IMR-90 (cell line): ENCODE data around the gene MRPL34. TPM values are rescaled to one million over a fixed set of nuclear protein-coding genes. Genes with fewer than 3 reads are reported as not detected.

Experiments
- ATAC-seq: fragments of 200-7000 bp; cut with Tn5 transposase; 2 replicates; pipeline ENCODE4 v1.9.1; 2020; ENCODE audit warnings: low read depth, mild to moderate bottlenecking, moderate library complexity
- BruUV-seq: library from RNA; stranded (reverse); fragments of 400-500 nt; replicated peaks from 2 replicates; lab custom pipeline; 2021; lab: Mats Ljungman, UMichigan
- CTCF ChIA-PET: fragments of 300-600 bp; formaldehyde crosslinking; extraction: SDS; loops from one replicate; lab custom pipeline; 2021; ENCODE audit warnings: antibody characterized with exemption; lab: Yijun Ruan, JAX
- POLR2A ChIA-PET: fragments of 300-600 bp; sonication (Branson Sonifier 250); formaldehyde crosslinking; loops from one replicate; lab custom pipeline; 2022; ENCODE audit warnings: antibody characterized with exemption; ENCODE audit not compliant: unreplicated experiment; lab: Charles Lee
- DNase-seq: peaks from one replicate; pipeline ENCODE4 v3.0.0; 2013
- H2AFZ ChIP-seq: replicated peaks from 2 replicates; pipeline ENCODE3; 2013; ENCODE audit warnings: low read length, mild to moderate bottlenecking; ENCODE audit not compliant: poor library complexity
- H2AK5ac ChIP-seq: 2 replicates; pipeline ENCODE4 v1.6.1; 2013; ENCODE audit warnings: low read depth, low read length, inconsistent platforms
- H2AK9ac ChIP-seq: replicated peaks from 2 replicates; pipeline ENCODE3; 2013; ENCODE audit warnings: mild to moderate bottlenecking, low read depth, low read length, moderate library complexity; ENCODE audit not compliant: poor library complexity
- H2BK120ac ChIP-seq: 2 replicates; pipeline ENCODE4 v1.6.1; 2013; ENCODE audit warnings: low read depth, low read length, inconsistent platforms
- H2BK15ac ChIP-seq: 3 replicates; pipeline ENCODE4 v1.6.1; 2013; ENCODE audit warnings: low read depth, low read length, inconsistent platforms
- H2BK20ac ChIP-seq: 2 replicates; pipeline ENCODE4 v1.6.1; 2013; ENCODE audit warnings: low read depth, mild to moderate bottlenecking, inconsistent platforms, low read length, moderate library complexity
- H2BK5ac ChIP-seq: 2 replicates; pipeline ENCODE4 v1.6.1; 2013; ENCODE audit warnings: mild to moderate bottlenecking, low read depth, low read length, inconsistent platforms; ENCODE audit not compliant: poor library complexity, severe bottlenecking
- H3K14ac ChIP-seq: replicated peaks from 2 replicates; pipeline ENCODE4 v1.6.1; 2013; ENCODE audit warnings: low read depth, low read length, inconsistent platforms
- H3K18ac ChIP-seq: 2 replicates; pipeline ENCODE4 v1.6.1; 2013; ENCODE audit warnings: low read depth, low read length, control low read depth
- H3K23ac ChIP-seq: 2 replicates; pipeline ENCODE4 v1.6.1; 2013; ENCODE audit warnings: low read depth, low read length, inconsistent platforms
- H3K27ac ChIP-seq: 2 replicates; pipeline ENCODE4 v1.5.1; 2013; ENCODE audit warnings: mild to moderate bottlenecking, control low read depth, low read length; ENCODE audit not compliant: insufficient read depth
- H3K27me3 ChIP-seq: 2 replicates; pipeline ENCODE4 v1.6.1; 2013; ENCODE audit warnings: low read length; ENCODE audit not compliant: control insufficient read depth, insufficient read depth
- H3K36me3 ChIP-seq: 2 replicates; pipeline ENCODE4 v1.6.1; 2013; ENCODE audit warnings: low read length, mixed read lengths; ENCODE audit not compliant: control insufficient read depth, insufficient read depth
- H3K4ac ChIP-seq: 2 replicates; pipeline ENCODE4 v1.6.1; 2013; ENCODE audit warnings: low read depth, low read length, inconsistent platforms
- H3K4me1 ChIP-seq: 2 replicates; pipeline ENCODE4 v1.6.1; 2013; ENCODE audit warnings: low read length, mixed read lengths; ENCODE audit not compliant: control insufficient read depth, insufficient read depth
- H3K4me2 ChIP-seq: 2 replicates; pipeline ENCODE4 v1.6.1; 2013; ENCODE audit warnings: low read depth, mild to moderate bottlenecking, control low read depth, low read length, moderate library complexity
- H3K4me3 ChIP-seq: 2 replicates; pipeline ENCODE4 v1.5.1; 2013; ENCODE audit warnings: low read depth, mild to moderate bottlenecking, control low read depth, low read length, moderate library complexity; ENCODE audit not compliant: insufficient read depth
- H3K56ac ChIP-seq: 2 replicates; pipeline ENCODE4 v1.6.1; 2013; ENCODE audit warnings: low read length, inconsistent platforms; ENCODE audit not compliant: insufficient read depth; ENCODE audit errors: extremely low read depth
- H3K79me1 ChIP-seq, 2 experiments: 2 replicates each; pipeline ENCODE4 v1.6.1; 2013; ENCODE audit warnings: low read length in 2 of 2, inconsistent platforms in 1 of 2, low read depth in 1 of 2
- H3K9ac ChIP-seq: 2 replicates; pipeline ENCODE4 v1.6.1; 2013; ENCODE audit warnings: low read depth, low read length, control low read depth
- H3K9me1 ChIP-seq: 2 replicates; pipeline ENCODE4 v1.6.1; 2013; ENCODE audit warnings: low read length, inconsistent platforms; ENCODE audit not compliant: insufficient read depth
- H3K9me3 ChIP-seq: 2 replicates; pipeline ENCODE4 v1.6.1; 2013; ENCODE audit warnings: low read length; ENCODE audit not compliant: control insufficient read depth, insufficient read depth
- H4K20me1 ChIP-seq: 2 replicates; pipeline ENCODE4 v1.6.1; 2013; ENCODE audit warnings: low read length, inconsistent platforms; ENCODE audit not compliant: insufficient read depth
- H4K5ac ChIP-seq: 2 replicates; pipeline ENCODE4 v1.6.1; 2013; ENCODE audit warnings: mild to moderate bottlenecking, low read depth, low read length, control low read depth
- H4K8ac ChIP-seq, 2 experiments: 2 replicates each; pipeline ENCODE4 v1.6.1; 2013; ENCODE audit warnings: low read depth in 2 of 2, low read length in 2 of 2, control low read depth in 1 of 2, inconsistent platforms in 1 of 2
- H4K91ac ChIP-seq: 2 replicates; pipeline ENCODE4 v1.6.1; 2013; ENCODE audit warnings: low read depth, low read length, inconsistent platforms; ENCODE audit not compliant: insufficient read depth
- CHD1 ChIP-seq: IDR thresholded peaks from 2 replicates; pipeline ENCODE4 v1.6.1; 2012; ENCODE audit warnings: low read depth, low read length, improper control_type of control experiment
- CTCF ChIP-seq: conservative IDR thresholded peaks from 2 replicates; pipeline ENCODE4 v1.5.1; 2012; ENCODE audit warnings: mild to moderate bottlenecking, low read depth, low read length, improper control_type of control experiment
- MAFK ChIP-seq: IDR thresholded peaks from 2 replicates; pipeline ENCODE4 v1.6.1; 2012; ENCODE audit warnings: low read depth, low read length, improper control_type of control experiment
- NFE2L2 ChIP-seq: fragments of 150-350 bp; IDR thresholded peaks from 2 replicates; pipeline ENCODE4 v1.6.1; 2016; ENCODE audit warnings: low read depth, mild to moderate bottlenecking, low read length
- POLR2A ChIP-seq: IDR thresholded peaks from 2 replicates; pipeline ENCODE4 v1.6.1; 2012; ENCODE audit warnings: mild to moderate bottlenecking, low read depth, low read length
- RCOR1 ChIP-seq: IDR thresholded peaks from 2 replicates; pipeline ENCODE4 v1.6.1; 2012; ENCODE audit warnings: mild to moderate bottlenecking, low read length, improper control_type of control experiment; ENCODE audit not compliant: insufficient replicate concordance
- RFX5 ChIP-seq: IDR thresholded peaks from 2 replicates; pipeline ENCODE4 v1.8.0; 2012; ENCODE audit warnings: low read depth, mild to moderate bottlenecking, low read length, moderate library complexity
- SMC3 ChIP-seq: fragments of 150-350 bp; IDR thresholded peaks from 2 replicates; pipeline ENCODE4 v1.6.1; 2016; ENCODE audit warnings: low read depth, mild to moderate bottlenecking, antibody characterized with exemption, low read length, moderate library complexity
- WGBS, 2 experiments: methylation state at CpG; one replicate each; pipeline versions ENCODE4 v1.1.5 to v1.1.7; 2013; ENCODE audit warnings: missing lambda C conversion rate in 2 of 2; ENCODE audit not compliant: insufficient read length in 1 of 2; ENCODE audit errors: extremely low coverage in 2 of 2; 5-methylcytosine and 5-hydroxymethylcytosine counted together
- dilution Hi-C: fragments of 300-500 bp; cut with HindIII; formaldehyde crosslinking; loops from one replicate; pipeline ENCODE4 v1.14.3; 2018; ENCODE audit warnings: low sequenced_read_pairs; ENCODE audit not compliant: unreplicated experiment
- in situ Hi-C: fragments of 300-500 bp; cut with MboI; formaldehyde crosslinking; loops from 3 replicates; pipeline ENCODE4 v1.14.3; 2019; ENCODE audit warnings: low sequenced_read_pairs, inconsistent platforms, mixed read lengths
- intact Hi-C: fragments of 100-400 bp; cut with micrococcal nuclease; formaldehyde crosslinking; loops from 2 replicates; pipeline ENCODE4 v1.10.0; 2022
- polyA plus RNA-seq, 3 experiments: library from polyadenylated mRNA; depleted of rRNA; stranded (reverse); fragments of >200 nt; gene quantifications; 2 replicates each; pipeline ENCODE4 v1.2.3, GENCODE V29; 2012; ENCODE audit warnings: low replicate concordance in 1 of 3
- total RNA-seq: library from RNA; depleted of rRNA; stranded (reverse); fragments of >200 nt; gene quantifications from 2 replicates; pipeline ENCODE4 v1.2.3, GENCODE V29; 2012

MRPL34 gene
- total and polyA plus RNA-seq, 2 of the 4 experiments (the other 2 are of a cell fraction): 7.3 to 37.0 TPM

- H3K14ac ChIP-seq: no peak overlapping the region
- DNase-seq (no peak), ATAC-seq (no peak)
- H4K20me1 ChIP-seq: peaks cover 8% of the 10 kb centered on the region; the same call in 1 of the 2 replicates
- H3K4ac ChIP-seq: no peak overlapping the region
- dilution Hi-C loops (no loop called here), in situ Hi-C loops (no loop called here), intact Hi-C loops (no loop called here)
- no peak overlapping the region for H4K5ac ChIP-seq
- H3K9ac ChIP-seq: no peak overlapping the region
- no peak overlapping the region for H3K23ac ChIP-seq
- no peak overlapping the region for H3K27ac ChIP-seq
- H4K91ac ChIP-seq: no peak overlapping the region
- H2BK20ac ChIP-seq: no peak overlapping the region
- H3K4me2 ChIP-seq: no peak overlapping the region
- no peaks in the 10 kb centered on the region for H3K4me1 ChIP-seq
- H3K9me3 ChIP-seq: no peaks in the 10 kb centered on the region
- POLR2A ChIA-PET: no interaction called here
- no peak overlapping the region for H2AK5ac ChIP-seq
- H3K18ac ChIP-seq: no peak overlapping the region
- H2BK5ac ChIP-seq: no peak overlapping the region
- H4K8ac ChIP-seq: no peak overlapping the region
- no peak overlapping the region for H2BK15ac ChIP-seq
- no peak overlapping the region for H2AFZ ChIP-seq
- BruUV-seq: no TSS peak
- no peaks in the 10 kb centered on the region for H3K9me1 ChIP-seq
- H3K27me3 ChIP-seq: no peaks in the 10 kb centered on the region
- peaks cover 0 to 5% of the 10 kb centered on the region in 2 experiments; a peak in 1 of 4 replicates for H3K79me1 ChIP-seq
- H3K56ac ChIP-seq: no peak overlapping the region
- CTCF ChIA-PET: no interaction called here
- no peak overlapping the region for H3K4me3 ChIP-seq
- no peak overlapping the region for H2BK120ac ChIP-seq
- peaks cover 24% of the 10 kb centered on the region for H3K36me3 ChIP-seq
- H2AK9ac ChIP-seq: no peak overlapping the region
- 73% methylated on average over 6 of the region's 17 CpGs; no CpG with 5 or more reads in 1 of the 2 experiments for WGBS, 2 experiments
- TF ChIP-seq MAFK: no peak
- no peak for TF ChIP-seq RFX5
- no peak for TF ChIP-seq NFE2L2
- no peak for TF ChIP-seq CHD1
- TF ChIP-seq POLR2A: no peak
- TF ChIP-seq SMC3: no peak
- no peak for TF ChIP-seq RCOR1
- no peak for TF ChIP-seq CTCF
Measured at GRCh38 chr19:17325881-17326594, 20.4 kb downstream of the MRPL34 start.
